Parathyroid adenoma (tissue), 2 donors: ENCODE measurements around the gene TBC1D5.

ENCODE experiments used
- H2AFZ ChIP-seq: fragments of 300-600 bp; sonication (generic); one replicate; pipeline ENCODE4 v1.7.0; 2017; ENCODE audit warnings: antibody characterized with exemption, mild to moderate bottlenecking
- H3K27ac ChIP-seq: fragments of 300-600 bp; sonication (generic); one replicate; pipeline ENCODE4 v1.7.0; 2017
- H3K27me3 ChIP-seq: fragments of 300-600 bp; sonication (generic); one replicate; pipeline ENCODE4 v1.7.0; 2017; ENCODE audit warnings: low read length; ENCODE audit not compliant: control insufficient read depth, insufficient read depth
- H3K36me3 ChIP-seq: fragments of 300-600 bp; sonication (generic); one replicate; pipeline ENCODE4 v1.7.0; 2017; ENCODE audit warnings: low read length; ENCODE audit not compliant: control insufficient read depth, insufficient read depth
- H3K4me1 ChIP-seq: fragments of 300-600 bp; sonication (generic); one replicate; pipeline ENCODE4 v1.7.0; 2017; ENCODE audit warnings: control low read depth
- H3K4me2 ChIP-seq: fragments of 300-600 bp; sonication (generic); one replicate; pipeline ENCODE4 v1.7.0; 2017; ENCODE audit warnings: low read length
- H3K4me3 ChIP-seq: fragments of 300-600 bp; sonication (generic); one replicate; pipeline ENCODE4 v1.7.0; 2017; ENCODE audit warnings: low read depth, low read length
- H3K79me2 ChIP-seq: fragments of 300-600 bp; sonication (generic); one replicate; pipeline ENCODE4 v1.7.0; 2017; ENCODE audit warnings: control low read depth
- H3K9ac ChIP-seq: fragments of 300-600 bp; sonication (generic); one replicate; pipeline ENCODE4 v1.7.0; 2017; ENCODE audit warnings: mild to moderate bottlenecking
- H3K9me3 ChIP-seq: fragments of 300-600 bp; sonication (generic); one replicate; pipeline ENCODE4 v1.7.0; 2017; ENCODE audit warnings: low read length; ENCODE audit not compliant: control insufficient read depth
- CTCF ChIP-seq: fragments of 300-600 bp; sonication (generic); IDR thresholded peaks from one replicate; pipeline ENCODE4 v1.7.0; 2017; ENCODE audit warnings: antibody characterized with exemption, mild to moderate bottlenecking
- donor health status: primary hyperparathyroidism.

TBC1D5 gene

GRCh38 chr3:17742880-17743657 is 638 bp upstream of the TBC1D5 start:
- H3K27me3 ChIP-seq, result no peaks in the 10 kb centered on the region
- H2AFZ ChIP-seq, result peak overlapping the region; percentile 99
- H3K27ac ChIP-seq, result peak overlapping the region; percentile 96
- peak overlapping the region; percentile 88 for H3K4me2 ChIP-seq
- peaks cover 13% of the 10 kb centered on the region for H3K4me1 ChIP-seq
- H3K9me3 ChIP-seq, result no peaks in the 10 kb centered on the region
- TF ChIP-seq CTCF, result no peak
- H3K79me2 ChIP-seq, result peaks cover 15% of the 10 kb centered on the region
- H3K9ac ChIP-seq, result peak overlapping the region; percentile 92
- no peaks in the 10 kb centered on the region for H3K36me3 ChIP-seq
- H3K4me3 ChIP-seq, result peak overlapping the region; percentile 70

GRCh38 chr3:17741621-17742101 is 770 bp downstream of the TBC1D5 start:
- Histone ChIP-seq H3K4me3 (peak overlapping the region; percentile 70), H3K36me3 (no peaks in the 10 kb centered on the region), H2AFZ (peak overlapping the region; percentile 99), H3K9me3 (no peaks in the 10 kb centered on the region), H3K27ac (peak overlapping the region; percentile 96), H3K79me2 (peaks cover 22% of the 10 kb centered on the region), H3K27me3 (no peaks in the 10 kb centered on the region), H3K9ac (peak overlapping the region; percentile 63), H3K4me2 (peak overlapping the region; percentile 88), H3K4me1 (peaks cover 13% of the 10 kb centered on the region)
- TF ChIP-seq CTCF, result no peak

- Histone ChIP-seq H3K9ac (no peak overlapping the region), H3K27ac (peak overlapping the region; percentile 96), H3K79me2 (peaks cover 27% of the 10 kb centered on the region), H3K9me3 (no peaks in the 10 kb centered on the region), H3K4me1 (peaks cover 13% of the 10 kb centered on the region), H3K4me3 (peak overlapping the region; percentile 70), H2AFZ (peak overlapping the region; percentile 99), H3K27me3 (no peaks in the 10 kb centered on the region), H3K4me2 (peak overlapping the region; percentile 88), H3K36me3 (no peaks in the 10 kb centered on the region)
- TF ChIP-seq CTCF, result no peak
Measured at GRCh38 chr3:17740721-17741141, 1.7 kb downstream of the TBC1D5 start.

GRCh38 chr3:17738921-17739320 is 3.5 kb downstream of the TBC1D5 start:
- Histone ChIP-seq H3K27ac (no peak overlapping the region), H3K4me2 (no peak overlapping the region), H3K36me3 (no peaks in the 10 kb centered on the region), H3K4me1 (peaks cover 13% of the 10 kb centered on the region), H3K9ac (no peak overlapping the region), H3K4me3 (no peak overlapping the region), H3K9me3 (no peaks in the 10 kb centered on the region), H3K79me2 (peaks cover 34% of the 10 kb centered on the region), H3K27me3 (no peaks in the 10 kb centered on the region), H2AFZ (no peak overlapping the region)
- TF ChIP-seq CTCF, result no peak
